Kidney (tissue), 14 donors: ENCODE results near the gene ODC1. TPM values are rescaled to one million over a fixed set of nuclear protein-coding genes. Genes with fewer than 3 reads are reported as not detected.

Experiments
- DNase-seq, 5 donors: peaks; one replicate each; pipeline ENCODE4 v3.0.0-alpha.2; 2013 to 2020
- FAIRE-seq: peaks from 2 replicates; lab custom pipeline; 2012; peaks lifted over from hg19 to GRCh38; lab: Jason Lieb, UNC
- H3K27ac ChIP-seq, 2 donors: one replicate each; pipeline ENCODE4 v1.7.0; 2013; ENCODE audit warnings: low read depth in 2 of 2, low read length in 2 of 2, inconsistent platforms in 1 of 2
- H3K27me3 ChIP-seq: one replicate; pipeline ENCODE4 v1.7.1; 2013; ENCODE audit warnings: low read length, inconsistent platforms; ENCODE audit not compliant: control insufficient read depth, insufficient read depth
- H3K36me3 ChIP-seq, 3 donors: one replicate each; pipeline versions ENCODE4 v1.7.0 to v1.7.1; 2013; ENCODE audit warnings: low read length in 3 of 3, control low read depth in 1 of 3, inconsistent platforms in 1 of 3; ENCODE audit not compliant: insufficient read depth in 3 of 3, control insufficient read depth in 2 of 3
- H3K4me1 ChIP-seq, 3 donors: one replicate each; pipeline versions ENCODE4 v1.7.0 to v1.7.1; 2013; ENCODE audit warnings: low read length in 3 of 3, inconsistent platforms in 1 of 3, low read depth in 1 of 3; ENCODE audit not compliant: control insufficient read depth in 2 of 3, insufficient read depth in 2 of 3
- H3K4me3 ChIP-seq, 3 donors: one replicate each; pipeline versions ENCODE4 v1.7.0 to v1.8.1; 2013; ENCODE audit warnings: low read length in 3 of 3, control low read depth in 1 of 3, inconsistent platforms in 1 of 3
- H3K9ac ChIP-seq, 3 donors: one replicate each; pipeline versions ENCODE4 v1.7.0 to v1.7.1; 2013; ENCODE audit warnings: low read length in 3 of 3, control low read depth in 1 of 3, inconsistent platforms in 1 of 3
- H3K9me3 ChIP-seq, 3 donors: one replicate each; pipeline versions ENCODE4 v1.7.0 to v1.7.1; 2013; ENCODE audit warnings: low read length in 3 of 3, control low read depth in 1 of 3, inconsistent platforms in 1 of 3; ENCODE audit not compliant: control insufficient read depth in 2 of 3, insufficient read depth in 1 of 3
- intact Hi-C: fragments of 100-400 bp; cut with DNase I; formaldehyde crosslinking; loops from one replicate; pipeline ENCODE4 v1.11.1; 2022
- polyA plus RNA-seq: library from polyadenylated mRNA; stranded (reverse); fragments of 350-450 nt; fragmentation: Illumina TruSeq; extraction: RNeasy Lipid Tissue Mini Kit (QIAGEN cat#74804); gene quantifications from one replicate; pipeline ENCODE4 v1.2.3, GENCODE V29; 2014; ENCODE audit warnings: low read depth, low replicate concordance; ENCODE audit not compliant: insufficient read depth
- total RNA-seq: library from RNA; stranded (reverse); fragmentation: NEBNext Ultra II Directional; extraction: Animal tissue kit (Norgen Biotek cat#: 25700); gene quantifications from one replicate; pipeline ENCODE4 v1.2.1, GENCODE V29; 2021
- TF ChIP-seq, protein P1 (sequence below): IDR thresholded peaks from 3 replicates; pipeline ENCODE4 v1.5.1; 2012; ENCODE audit warnings: mild to moderate bottlenecking, moderate library complexity, borderline replicate concordance; ENCODE audit not compliant: insufficient read depth; ENCODE audit errors: extremely low read depth
- donor health status: control.
- donor health status: control.
- donor health status: control.
- donor health status: control.
- donor health status: control.
- donor health status: DM: yes; HTN: yes; CAD: no.
- donor health status: Normal renal cell carcinoma (clear cell type).

ODC1 gene
- total and polyA plus RNA-seq, 2 donors from 2014 or later: 94.4 to 97.5 TPM

DNA sequence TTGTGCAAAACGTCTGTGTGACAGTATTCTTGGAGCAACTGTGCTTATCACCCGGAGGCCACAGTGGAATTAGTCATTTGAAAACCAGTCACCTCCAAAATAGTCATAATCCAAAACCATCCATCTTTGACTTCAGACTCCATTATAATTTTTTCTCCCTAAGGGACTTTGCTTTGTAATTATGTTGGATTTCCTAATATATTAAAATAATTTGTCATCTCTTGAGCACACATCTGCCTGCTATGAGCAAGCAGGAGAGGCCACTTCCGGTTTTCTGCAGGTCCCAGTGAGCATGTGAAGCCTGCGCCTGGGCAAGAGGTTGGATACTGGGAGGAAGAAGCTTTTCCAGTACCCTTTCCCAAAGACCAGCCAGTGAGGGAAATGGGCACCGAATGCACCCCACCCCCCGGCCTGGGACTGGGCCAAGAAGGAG is 57.7 kb downstream of the ODC1 start:
- H3K9ac ChIP-seq: no peak overlapping the region
- no peaks in the 10 kb centered on the region for H3K27me3 ChIP-seq
- FAIRE-seq: no peak

More for the DNA sequence above, 57.7 kb downstream of the ODC1 start:
- Histone ChIP-seq H3K4me1 (peaks cover 0 to 26% (median 25%) of the 10 kb centered on the region in 3 donors), H3K9me3 (no peaks in the 10 kb centered on the region), H3K36me3 (no peaks in the 10 kb centered on the region), H3K27ac (no peak overlapping the region), H3K4me3 (no peak overlapping the region)
- intact Hi-C loops: no loop called here
- TF ChIP-seq, protein P1, sequence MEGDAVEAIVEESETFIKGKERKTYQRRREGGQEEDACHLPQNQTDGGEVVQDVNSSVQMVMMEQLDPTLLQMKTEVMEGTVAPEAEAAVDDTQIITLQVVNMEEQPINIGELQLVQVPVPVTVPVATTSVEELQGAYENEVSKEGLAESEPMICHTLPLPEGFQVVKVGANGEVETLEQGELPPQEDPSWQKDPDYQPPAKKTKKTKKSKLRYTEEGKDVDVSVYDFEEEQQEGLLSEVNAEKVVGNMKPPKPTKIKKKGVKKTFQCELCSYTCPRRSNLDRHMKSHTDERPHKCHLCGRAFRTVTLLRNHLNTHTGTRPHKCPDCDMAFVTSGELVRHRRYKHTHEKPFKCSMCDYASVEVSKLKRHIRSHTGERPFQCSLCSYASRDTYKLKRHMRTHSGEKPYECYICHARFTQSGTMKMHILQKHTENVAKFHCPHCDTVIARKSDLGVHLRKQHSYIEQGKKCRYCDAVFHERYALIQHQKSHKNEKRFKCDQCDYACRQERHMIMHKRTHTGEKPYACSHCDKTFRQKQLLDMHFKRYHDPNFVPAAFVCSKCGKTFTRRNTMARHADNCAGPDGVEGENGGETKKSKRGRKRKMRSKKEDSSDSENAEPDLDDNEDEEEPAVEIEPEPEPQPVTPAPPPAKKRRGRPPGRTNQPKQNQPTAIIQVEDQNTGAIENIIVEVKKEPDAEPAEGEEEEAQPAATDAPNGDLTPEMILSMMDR: no peak
- DNase-seq: no peak

Other genes starting within 250 kb of the ODC1 start
- gene HPCAL1, start 145.4 kb downstream of the ODC1 start, total RNA-seq: 47.3 TPM
- gene HPCAL1, start 145.4 kb downstream of the ODC1 start, polyA plus RNA-seq: 121 TPM
- gene NOL10, start 241.6 kb upstream of the ODC1 start, total RNA-seq: 24.6 TPM
- 16.8 TPM for gene NOL10, start 241.6 kb upstream of the ODC1 start, polyA plus RNA-seq